SK-N-SH treated with all-trans-retinoic acid at 6 μM for 48 hours (cell line): ENCODE results near the gene PIP5K1C.

ENCODE experiments used
- ATAC-seq: fragments of 200-7000 bp; cut with Tn5 transposase; 3 replicates; pipeline ENCODE4 v1.9.1; 2020; ENCODE audit warnings: mild to moderate bottlenecking, moderate library complexity
- ARNTL ChIP-seq: fragments of 450-650 bp; formaldehyde crosslinking; IDR thresholded peaks from 2 replicates; pipeline ENCODE4 v1.5.0; 2020; ENCODE audit warnings: low read depth, mild to moderate bottlenecking, moderate library complexity, borderline replicate concordance
- BACH2 ChIP-seq: fragments of 250-450 bp; sonication (Bioruptor Pico); IDR thresholded peaks from 2 replicates; pipeline ENCODE4 v1.9.0; 2021; ENCODE audit warnings: mild to moderate bottlenecking, borderline replicate concordance
- ESRRG ChIP-seq: fragments of 250-450 bp; sonication (Bioruptor Pico); IDR thresholded peaks from 2 replicates; pipeline ENCODE4 v1.6.1; 2021; ENCODE audit warnings: mild to moderate bottlenecking
- GLIS3 ChIP-seq: fragments of 250-450 bp; sonication (Bioruptor Pico); IDR thresholded peaks from 2 replicates; pipeline ENCODE4 v1.5.0; 2020; ENCODE audit warnings: mild to moderate bottlenecking, moderate library complexity
- ISL1 ChIP-seq: fragments of 250-450 bp; sonication (Bioruptor Pico); IDR thresholded peaks from 2 replicates; pipeline ENCODE4 v2.1.2; 2022; ENCODE audit warnings: mild to moderate bottlenecking, moderate library complexity
- OSR1 ChIP-seq: fragments of 250-450 bp; sonication (Bioruptor Pico); IDR thresholded peaks from 2 replicates; pipeline ENCODE4 v1.8.0; 2022; ENCODE audit warnings: moderate library complexity, mild to moderate bottlenecking, inconsistent platforms
- PPARA ChIP-seq: fragments of 250-450 bp; sonication (Bioruptor Pico); IDR thresholded peaks from 2 replicates; pipeline ENCODE4 v1.5.0; 2020; ENCODE audit warnings: mild to moderate bottlenecking, borderline replicate concordance
- RARB ChIP-seq: fragments of 250-450 bp; sonication (Bioruptor Pico); IDR thresholded peaks from 2 replicates; pipeline ENCODE4 v1.8.0; 2021; ENCODE audit warnings: mild to moderate bottlenecking, moderate library complexity
- SNAI2 ChIP-seq: fragments of 250-450 bp; sonication (Bioruptor Pico); IDR thresholded peaks from 2 replicates; pipeline ENCODE4 v1.5.0; 2020; ENCODE audit warnings: mild to moderate bottlenecking, moderate library complexity
- TCF4 ChIP-seq: fragments of 250-450 bp; sonication (Bioruptor Pico); IDR thresholded peaks from 2 replicates; pipeline ENCODE4 v1.8.0; 2021; ENCODE audit warnings: mild to moderate bottlenecking, moderate library complexity, borderline replicate concordance
- TOX ChIP-seq: fragments of 250-450 bp; sonication (Bioruptor Pico); IDR thresholded peaks from 2 replicates; pipeline ENCODE4 v1.8.0; 2021; ENCODE audit warnings: mild to moderate bottlenecking, moderate library complexity, borderline replicate concordance
- ZC3H10 ChIP-seq: fragments of 250-450 bp; sonication (Bioruptor Pico); IDR thresholded peaks from 2 replicates; pipeline ENCODE4 v1.5.1; 2021; ENCODE audit warnings: mild to moderate bottlenecking, moderate library complexity
- ZFP3 ChIP-seq: fragments of 250-450 bp; sonication (Bioruptor Pico); IDR thresholded peaks from 2 replicates; pipeline ENCODE4 v1.5.0; 2020; ENCODE audit warnings: mild to moderate bottlenecking, moderate library complexity
- ZFP30 ChIP-seq: fragments of 450-650 bp; formaldehyde crosslinking; IDR thresholded peaks from 2 replicates; pipeline ENCODE4 v1.5.0; 2022; ENCODE audit warnings: mild to moderate bottlenecking, moderate library complexity
- ZNF565 ChIP-seq: fragments of 450-650 bp; formaldehyde crosslinking; conservative IDR thresholded peaks from 2 replicates; pipeline ENCODE4 v1.5.0; 2020; ENCODE audit warnings: low read depth, mild to moderate bottlenecking, moderate library complexity
- ZNF70 ChIP-seq: fragments of 450-650 bp; formaldehyde crosslinking; IDR thresholded peaks from 2 replicates; pipeline ENCODE4 v1.5.0; 2020; ENCODE audit warnings: mild to moderate bottlenecking, moderate library complexity
- ZNF8 ChIP-seq: fragments of 450-650 bp; formaldehyde crosslinking; IDR thresholded peaks from 2 replicates; pipeline ENCODE4 v1.5.0; 2020; ENCODE audit warnings: mild to moderate bottlenecking, moderate library complexity
- TF ChIP-seq, protein P1 (sequence below): fragments of 250-450 bp; sonication (Bioruptor Pico); IDR thresholded peaks from 2 replicates; pipeline ENCODE4 v1.5.1; 2021; ENCODE audit warnings: mild to moderate bottlenecking, moderate library complexity
- TF ChIP-seq, protein P2 (sequence below): fragments of 250-450 bp; sonication (Bioruptor Pico); IDR thresholded peaks from 2 replicates; pipeline ENCODE4 v1.5.1; 2020; ENCODE audit warnings: low read depth, mild to moderate bottlenecking, moderate library complexity
- TF ChIP-seq, protein P3 (sequence below): fragments of 250-450 bp; sonication (Bioruptor Pico); IDR thresholded peaks from 2 replicates; pipeline ENCODE4 v1.5.0; 2020; ENCODE audit warnings: mild to moderate bottlenecking, moderate library complexity
- TF ChIP-seq, protein P4 (sequence below): fragments of 250-450 bp; sonication (Bioruptor Pico); IDR thresholded peaks from 2 replicates; pipeline ENCODE4 v1.8.0; 2021; ENCODE audit warnings: low read depth, mild to moderate bottlenecking, moderate library complexity, borderline replicate concordance
- TF ChIP-seq, protein P5 (sequence below): fragments of 250-450 bp; sonication (Bioruptor Pico); IDR thresholded peaks from 2 replicates; pipeline ENCODE4 v1.8.0; 2020; ENCODE audit warnings: mild to moderate bottlenecking, moderate library complexity, borderline replicate concordance

PIP5K1C gene

DNA sequence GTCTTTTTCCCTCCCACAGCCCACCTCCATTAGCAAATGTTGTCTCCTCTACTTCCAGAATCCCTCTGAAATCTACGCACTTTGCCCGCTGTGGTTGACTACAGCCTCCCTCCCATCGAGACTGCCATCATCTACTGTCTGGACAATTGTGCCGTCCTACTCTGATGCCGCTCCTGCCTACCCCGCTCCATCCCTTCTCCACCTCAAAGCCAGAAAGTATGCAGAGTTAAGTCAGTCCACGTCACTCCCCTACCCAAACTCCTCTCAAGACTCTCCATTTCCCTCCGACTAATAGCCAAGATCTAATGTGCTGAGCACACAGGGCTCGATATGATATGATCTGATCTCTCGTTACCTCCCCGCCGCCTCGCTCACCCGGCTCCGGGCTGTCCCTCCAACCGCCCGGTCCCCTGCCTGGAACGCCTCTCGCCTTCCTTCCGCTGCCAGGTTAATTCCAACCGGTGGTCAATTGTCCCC, 74.2 kb downstream of the PIP5K1C start:
- peak; percentile 22 for ATAC-seq
- no peak for TF ChIP-seq ZNF8 (CRISPR knock-in tag)
- no peak for TF ChIP-seq ESRRG (CRISPR knock-in tag)
- no peak for TF ChIP-seq ZC3H10
- TF ChIP-seq, protein P1, sequence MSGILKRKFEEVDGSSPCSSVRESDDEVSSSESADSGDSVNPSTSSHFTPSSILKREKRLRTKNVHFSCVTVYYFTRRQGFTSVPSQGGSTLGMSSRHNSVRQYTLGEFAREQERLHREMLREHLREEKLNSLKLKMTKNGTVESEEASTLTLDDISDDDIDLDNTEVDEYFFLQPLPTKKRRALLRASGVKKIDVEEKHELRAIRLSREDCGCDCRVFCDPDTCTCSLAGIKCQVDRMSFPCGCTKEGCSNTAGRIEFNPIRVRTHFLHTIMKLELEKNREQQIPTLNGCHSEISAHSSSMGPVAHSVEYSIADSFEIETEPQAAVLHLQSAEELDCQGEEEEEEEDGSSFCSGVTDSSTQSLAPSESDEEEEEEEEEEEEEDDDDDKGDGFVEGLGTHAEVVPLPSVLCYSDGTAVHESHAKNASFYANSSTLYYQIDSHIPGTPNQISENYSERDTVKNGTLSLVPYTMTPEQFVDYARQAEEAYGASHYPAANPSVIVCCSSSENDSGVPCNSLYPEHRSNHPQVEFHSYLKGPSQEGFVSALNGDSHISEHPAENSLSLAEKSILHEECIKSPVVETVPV (CRISPR knock-in tag) = no peak

DNA sequence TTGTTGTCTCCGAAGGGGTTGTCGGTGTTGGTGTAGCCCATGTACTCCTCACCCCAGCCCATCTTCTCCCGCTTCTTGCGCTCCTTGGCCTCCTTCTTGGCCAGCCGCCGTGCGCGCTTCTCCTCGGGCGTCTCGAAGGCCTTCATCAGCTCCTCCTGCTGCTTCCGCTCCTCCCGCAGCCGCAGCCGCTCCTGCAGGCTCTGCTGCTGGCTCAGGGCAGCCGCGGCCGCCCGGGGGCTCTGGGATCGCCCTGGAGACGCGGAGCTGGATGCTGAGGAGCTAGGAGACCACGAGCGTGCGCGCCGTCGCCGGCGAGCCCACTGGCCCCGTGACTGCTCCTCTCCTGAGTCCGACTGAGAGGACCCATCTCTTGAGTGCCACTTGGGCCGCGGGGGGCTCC, 76.6 kb downstream of the PIP5K1C start:
- TF ChIP-seq RARB (CRISPR knock-in tag) = no peak
- TF ChIP-seq OSR1 = no peak
- no peak for TF ChIP-seq TOX (CRISPR knock-in tag)
- TF ChIP-seq TCF4 (CRISPR knock-in tag) = no peak
- TF ChIP-seq, protein P2, sequence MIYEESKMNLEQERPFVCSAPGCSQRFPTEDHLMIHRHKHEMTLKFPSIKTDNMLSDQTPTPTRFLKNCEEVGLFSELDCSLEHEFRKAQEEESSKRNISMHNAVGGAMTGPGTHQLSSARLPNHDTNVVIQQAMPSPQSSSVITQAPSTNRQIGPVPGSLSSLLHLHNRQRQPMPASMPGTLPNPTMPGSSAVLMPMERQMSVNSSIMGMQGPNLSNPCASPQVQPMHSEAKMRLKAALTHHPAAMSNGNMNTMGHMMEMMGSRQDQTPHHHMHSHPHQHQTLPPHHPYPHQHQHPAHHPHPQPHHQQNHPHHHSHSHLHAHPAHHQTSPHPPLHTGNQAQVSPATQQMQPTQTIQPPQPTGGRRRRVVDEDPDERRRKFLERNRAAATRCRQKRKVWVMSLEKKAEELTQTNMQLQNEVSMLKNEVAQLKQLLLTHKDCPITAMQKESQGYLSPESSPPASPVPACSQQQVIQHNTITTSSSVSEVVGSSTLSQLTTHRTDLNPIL (CRISPR knock-in tag) = no peak
- TF ChIP-seq ZC3H10 = no peak
- no peak for TF ChIP-seq SNAI2
- TF ChIP-seq ZFP30 (CRISPR knock-in tag) = no peak
- TF ChIP-seq, protein P3, sequence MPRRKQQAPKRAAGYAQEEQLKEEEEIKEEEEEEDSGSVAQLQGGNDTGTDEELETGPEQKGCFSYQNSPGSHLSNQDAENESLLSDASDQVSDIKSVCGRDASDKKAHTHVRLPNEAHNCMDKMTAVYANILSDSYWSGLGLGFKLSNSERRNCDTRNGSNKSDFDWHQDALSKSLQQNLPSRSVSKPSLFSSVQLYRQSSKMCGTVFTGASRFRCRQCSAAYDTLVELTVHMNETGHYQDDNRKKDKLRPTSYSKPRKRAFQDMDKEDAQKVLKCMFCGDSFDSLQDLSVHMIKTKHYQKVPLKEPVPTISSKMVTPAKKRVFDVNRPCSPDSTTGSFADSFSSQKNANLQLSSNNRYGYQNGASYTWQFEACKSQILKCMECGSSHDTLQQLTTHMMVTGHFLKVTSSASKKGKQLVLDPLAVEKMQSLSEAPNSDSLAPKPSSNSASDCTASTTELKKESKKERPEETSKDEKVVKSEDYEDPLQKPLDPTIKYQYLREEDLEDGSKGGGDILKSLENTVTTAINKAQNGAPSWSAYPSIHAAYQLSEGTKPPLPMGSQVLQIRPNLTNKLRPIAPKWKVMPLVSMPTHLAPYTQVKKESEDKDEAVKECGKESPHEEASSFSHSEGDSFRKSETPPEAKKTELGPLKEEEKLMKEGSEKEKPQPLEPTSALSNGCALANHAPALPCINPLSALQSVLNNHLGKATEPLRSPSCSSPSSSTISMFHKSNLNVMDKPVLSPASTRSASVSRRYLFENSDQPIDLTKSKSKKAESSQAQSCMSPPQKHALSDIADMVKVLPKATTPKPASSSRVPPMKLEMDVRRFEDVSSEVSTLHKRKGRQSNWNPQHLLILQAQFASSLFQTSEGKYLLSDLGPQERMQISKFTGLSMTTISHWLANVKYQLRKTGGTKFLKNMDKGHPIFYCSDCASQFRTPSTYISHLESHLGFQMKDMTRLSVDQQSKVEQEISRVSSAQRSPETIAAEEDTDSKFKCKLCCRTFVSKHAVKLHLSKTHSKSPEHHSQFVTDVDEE (CRISPR knock-in tag) = no peak
- no peak for TF ChIP-seq ZNF565 (CRISPR knock-in tag)
- no peak for TF ChIP-seq ZNF70 (CRISPR knock-in tag)
- TF ChIP-seq, protein P4, sequence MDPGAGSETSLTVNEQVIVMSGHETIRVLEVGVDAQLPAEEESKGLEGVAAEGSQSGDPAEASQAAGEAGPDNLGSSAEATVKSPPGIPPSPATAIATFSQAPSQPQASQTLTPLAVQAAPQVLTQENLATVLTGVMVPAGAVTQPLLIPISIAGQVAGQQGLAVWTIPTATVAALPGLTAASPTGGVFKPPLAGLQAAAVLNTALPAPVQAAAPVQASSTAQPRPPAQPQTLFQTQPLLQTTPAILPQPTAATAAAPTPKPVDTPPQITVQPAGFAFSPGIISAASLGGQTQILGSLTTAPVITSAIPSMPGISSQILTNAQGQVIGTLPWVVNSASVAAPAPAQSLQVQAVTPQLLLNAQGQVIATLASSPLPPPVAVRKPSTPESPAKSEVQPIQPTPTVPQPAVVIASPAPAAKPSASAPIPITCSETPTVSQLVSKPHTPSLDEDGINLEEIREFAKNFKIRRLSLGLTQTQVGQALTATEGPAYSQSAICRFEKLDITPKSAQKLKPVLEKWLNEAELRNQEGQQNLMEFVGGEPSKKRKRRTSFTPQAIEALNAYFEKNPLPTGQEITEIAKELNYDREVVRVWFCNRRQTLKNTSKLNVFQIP (CRISPR knock-in tag) = no peak
- no peak for TF ChIP-seq ARNTL
- no peak for TF ChIP-seq PPARA (CRISPR knock-in tag)
- TF ChIP-seq GLIS3 (CRISPR knock-in tag) = no peak
- no peak for TF ChIP-seq ZNF8 (CRISPR knock-in tag)
- ATAC-seq = no peak

DNA sequence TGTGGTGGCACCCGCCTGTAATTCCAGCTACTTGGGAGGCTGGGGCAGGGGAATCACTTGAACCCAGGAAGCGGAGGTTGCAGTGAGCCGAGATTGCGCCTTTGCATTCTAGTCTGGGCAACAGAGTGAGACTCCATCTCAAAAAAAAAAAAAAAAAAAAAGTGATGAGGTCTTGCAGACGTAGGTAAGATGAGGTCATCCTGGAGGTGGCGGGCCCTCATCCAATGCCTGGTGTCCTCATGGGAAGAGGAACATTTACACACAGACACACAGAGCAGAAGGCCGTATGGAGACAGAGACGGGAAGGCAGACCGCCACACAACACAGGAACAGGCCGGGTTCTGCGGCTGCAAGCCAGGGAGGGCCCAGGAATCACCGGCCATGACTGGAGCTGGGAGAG, 78.0 kb downstream of the PIP5K1C start:
- TF ChIP-seq BACH2 (CRISPR knock-in tag) (no peak), ZNF70 (CRISPR knock-in tag) (no peak), RARB (CRISPR knock-in tag) (no peak), ZC3H10 (no peak), TOX (CRISPR knock-in tag) (no peak), ZNF8 (CRISPR knock-in tag) (no peak), ZFP3 (CRISPR knock-in tag) (no peak), ISL1 (no peak)
- TF ChIP-seq, protein P1 (CRISPR knock-in tag) = no peak
- TF ChIP-seq, protein P5, sequence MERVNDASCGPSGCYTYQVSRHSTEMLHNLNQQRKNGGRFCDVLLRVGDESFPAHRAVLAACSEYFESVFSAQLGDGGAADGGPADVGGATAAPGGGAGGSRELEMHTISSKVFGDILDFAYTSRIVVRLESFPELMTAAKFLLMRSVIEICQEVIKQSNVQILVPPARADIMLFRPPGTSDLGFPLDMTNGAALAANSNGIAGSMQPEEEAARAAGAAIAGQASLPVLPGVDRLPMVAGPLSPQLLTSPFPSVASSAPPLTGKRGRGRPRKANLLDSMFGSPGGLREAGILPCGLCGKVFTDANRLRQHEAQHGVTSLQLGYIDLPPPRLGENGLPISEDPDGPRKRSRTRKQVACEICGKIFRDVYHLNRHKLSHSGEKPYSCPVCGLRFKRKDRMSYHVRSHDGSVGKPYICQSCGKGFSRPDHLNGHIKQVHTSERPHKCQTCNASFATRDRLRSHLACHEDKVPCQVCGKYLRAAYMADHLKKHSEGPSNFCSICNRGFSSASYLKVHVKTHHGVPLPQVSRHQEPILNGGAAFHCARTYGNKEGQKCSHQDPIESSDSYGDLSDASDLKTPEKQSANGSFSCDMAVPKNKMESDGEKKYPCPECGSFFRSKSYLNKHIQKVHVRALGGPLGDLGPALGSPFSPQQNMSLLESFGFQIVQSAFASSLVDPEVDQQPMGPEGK = no peak
- TF ChIP-seq, all 23 proteins: peak for 0
- ATAC-seq = no peak
